Fibroblast of lung (primary cell): ENCODE data around the gene ASAP2. TPM values are rescaled to one million over a fixed set of nuclear protein-coding genes. Genes with fewer than 3 reads are reported as not detected.

Source experiments
- DNase-seq, 2 donors: peaks; one replicate each; pipeline versions ENCODE4 v3.0.0 to v3.0.0-alpha.2; 2010; ENCODE audit warnings: low read depth in 2 of 2
- H2AFZ ChIP-seq: 2 replicates; pipeline ENCODE4 v1.5.1; 2012; ENCODE audit warnings: low read length, control low read depth, inconsistent platforms
- H3K27ac ChIP-seq: 2 replicates; pipeline ENCODE4 v1.5.1; 2011; ENCODE audit warnings: low read length, control low read depth; ENCODE audit not compliant: insufficient read depth
- H3K27me3 ChIP-seq: 2 replicates; pipeline ENCODE4 v1.5.1; 2011; ENCODE audit warnings: mild to moderate bottlenecking, low read length; ENCODE audit not compliant: control insufficient read depth, insufficient read depth
- H3K36me3 ChIP-seq: 2 replicates; pipeline ENCODE4 v1.5.1; 2011; ENCODE audit warnings: low read length; ENCODE audit not compliant: control insufficient read depth, insufficient read depth
- H3K4me1 ChIP-seq: 2 replicates; pipeline ENCODE4 v1.5.1; 2011; ENCODE audit warnings: low read length; ENCODE audit not compliant: control insufficient read depth, insufficient read depth; ENCODE audit errors: extremely low read depth
- H3K4me2 ChIP-seq: 2 replicates; pipeline ENCODE4 v1.5.1; 2011; ENCODE audit warnings: low read length, control low read depth; ENCODE audit not compliant: insufficient read depth; ENCODE audit errors: extremely low read depth
- H3K4me3 ChIP-seq, 4 experiments: fragments of 200-600 bp in 1 of 4; sonication (generic) in 1 of 4; replicated peaks in 1 of 4; 2 replicates each; pipeline ENCODE4 v1.5.1; 2011 to 2016; ENCODE audit warnings: low read length in 4 of 4, low read depth in 3 of 4, mild to moderate bottlenecking in 3 of 4, control low read depth in 2 of 4, inconsistent platforms in 1 of 4, mixed read lengths in 1 of 4; ENCODE audit not compliant: insufficient read depth in 1 of 4; ENCODE audit errors: control extremely low read depth in 1 of 4
- H3K79me2 ChIP-seq: 2 replicates; pipeline ENCODE4 v1.5.1; 2012; ENCODE audit warnings: mild to moderate bottlenecking, low read length, inconsistent platforms; ENCODE audit not compliant: control insufficient read depth, insufficient read depth
- H3K9ac ChIP-seq: 2 replicates; pipeline ENCODE4 v1.5.1; 2011; ENCODE audit warnings: mild to moderate bottlenecking, low read length, control low read depth; ENCODE audit not compliant: insufficient read depth
- H3K9me3 ChIP-seq: 2 replicates; pipeline ENCODE4 v1.5.1; 2012; ENCODE audit warnings: low read depth, low read length; ENCODE audit not compliant: control insufficient read depth, insufficient read depth
- H4K20me1 ChIP-seq: 2 replicates; pipeline ENCODE4 v1.5.1; 2011; ENCODE audit warnings: low read length; ENCODE audit not compliant: control insufficient read depth, insufficient read depth; ENCODE audit errors: extremely low read depth
- CTCF ChIP-seq, 2 donors: IDR thresholded peaks in 1 of 2; conservative IDR thresholded peaks in 1 of 2; 1 replicate in 1 of 2; 2 replicates in 1 of 2; pipeline ENCODE4 v1.5.1; 2011 to 2012; ENCODE audit warnings: low read length in 2 of 2, control low read depth in 1 of 2, inconsistent platforms in 1 of 2, low read depth in 1 of 2, mild to moderate bottlenecking in 1 of 2
- EZH2 ChIP-seq: IDR thresholded peaks from 2 replicates; pipeline ENCODE4 v1.5.1; 2012; ENCODE audit warnings: low read length, control low read depth, mild to moderate bottlenecking; ENCODE audit errors: missing control alignments
- polyA plus RNA-seq, 2 donors: library from polyadenylated mRNA; depleted of rRNA in 1 of 2; stranded (reverse) in 1 of 2; unstranded in 1 of 2; fragments of >200 nt; gene quantifications; 2 replicates each; pipeline ENCODE4 v1.2.1, GENCODE V29; 2011 to 2012; ENCODE audit warnings: missing spikeins in 1 of 2
- total RNA-seq: library from RNA; depleted of rRNA; stranded (reverse); fragments of >200 nt; gene quantifications from 2 replicates; pipeline ENCODE4 v1.2.1, GENCODE V29; 2014

Gene ASAP2
- total and polyA plus RNA-seq, 2 donors (not counting 1 experiment from before 2014, with no cell fraction given), result 19.2 to 19.9 TPM

- no peaks in the 10 kb centered on the region for H4K20me1 ChIP-seq
- no peak for DNase-seq
- no peaks in the 10 kb centered on the region for H3K9me3 ChIP-seq
- no peak overlapping the region for H3K27ac ChIP-seq
- no peaks in the 10 kb centered on the region for H3K79me2 ChIP-seq
- H3K36me3 ChIP-seq, result peaks cover 9% of the 10 kb centered on the region
- TF ChIP-seq EZH2, result no peak
- TF ChIP-seq CTCF (conservative IDR thresholded peaks at IDR 0.05 in 1 of 2, IDR thresholded peaks at IDR 0.05 in 1 of 2; ENCODE audit: low read depth in 1 of 2, low read length in 2 of 2), result no peak
- no peak overlapping the region for H2AFZ ChIP-seq
- no peak overlapping the region for H3K4me3 ChIP-seq
- no peaks in the 10 kb centered on the region for H3K27me3 ChIP-seq
- no peaks in the 10 kb centered on the region for H3K4me1 ChIP-seq
- no peak overlapping the region for H3K4me2 ChIP-seq
- H3K9ac ChIP-seq, result no peak overlapping the region
These were observed 182.6 kb downstream of the ASAP2 start for GRCh38 chr2:9388950-9389911.

- H3K4me1 ChIP-seq, result no peaks in the 10 kb centered on the region
- H3K4me3 ChIP-seq, result no peak overlapping the region
- no peak for DNase-seq
- H3K9me3 ChIP-seq, result no peaks in the 10 kb centered on the region
- no peak overlapping the region for H3K27ac ChIP-seq
- no peak overlapping the region for H3K4me2 ChIP-seq
- H4K20me1 ChIP-seq, result no peaks in the 10 kb centered on the region
- no peaks in the 10 kb centered on the region for H3K27me3 ChIP-seq
- H2AFZ ChIP-seq, result no peak overlapping the region
- no peak overlapping the region for H3K9ac ChIP-seq
- no peak for TF ChIP-seq CTCF (conservative IDR thresholded peaks at IDR 0.05 in 1 of 2, IDR thresholded peaks at IDR 0.05 in 1 of 2; ENCODE audit: low read depth in 1 of 2, low read length in 2 of 2)
- peaks cover 9% of the 10 kb centered on the region for H3K36me3 ChIP-seq
- H3K79me2 ChIP-seq, result no peaks in the 10 kb centered on the region
These were observed 183.7 kb downstream of the ASAP2 start for GRCh38 chr2:9390151-9390850.

GRCh38 chr2:9390991-9391390, 184.4 kb downstream of the ASAP2 start:
- H3K79me2 ChIP-seq, result no peaks in the 10 kb centered on the region
- no peak for DNase-seq
- H3K27me3 ChIP-seq, result no peaks in the 10 kb centered on the region
- no peak overlapping the region for H2AFZ ChIP-seq
- no peaks in the 10 kb centered on the region for H3K9me3 ChIP-seq
- H4K20me1 ChIP-seq, result no peaks in the 10 kb centered on the region
- no peaks in the 10 kb centered on the region for H3K4me1 ChIP-seq
- no peak overlapping the region for H3K4me2 ChIP-seq
- TF ChIP-seq EZH2, result no peak
- TF ChIP-seq CTCF (conservative IDR thresholded peaks at IDR 0.05 in 1 of 2, IDR thresholded peaks at IDR 0.05 in 1 of 2; ENCODE audit: low read depth in 1 of 2, low read length in 2 of 2), result no peak
- H3K9ac ChIP-seq, result no peak overlapping the region
- peaks cover 5% of the 10 kb centered on the region for H3K36me3 ChIP-seq
- no peak overlapping the region for H3K27ac ChIP-seq
- H3K4me3 ChIP-seq, result no peak overlapping the region
